K562 (cell line): ENCODE measurements around the gene RCOR2. TPM values are rescaled to one million over a fixed set of nuclear protein-coding genes. Genes with fewer than 3 reads are reported as not detected.

Experiments
- ATAC-seq: fragments of 200-7000 bp; cut with Tn5 transposase; 3 replicates; pipeline ENCODE4 v1.9.1; 2020; ENCODE audit warnings: moderate library complexity
- BruUV-seq: library from RNA; stranded (reverse); fragments of 400-500 nt; replicated peaks from 2 replicates; lab custom pipeline; 2021; lab: Mats Ljungman, UMichigan
- CTCF ChIA-PET: fragments of 300-600 bp; formaldehyde crosslinking; extraction: SDS; loops from one replicate; lab custom pipeline; 2021; ENCODE audit warnings: low intra/inter-chr PET ratio; lab: Yijun Ruan, JAX
- POLR2A ChIA-PET: fragments of 300-600, 350-650 bp; sonication (Branson Sonifier 250); formaldehyde crosslinking; extraction: SDS; loops from one replicate; lab custom pipeline; 2021; ENCODE audit warnings: antibody characterized with exemption, inconsistent platforms; lab: Yijun Ruan, JAX
- DNase-seq, 4 experiments: peaks; one replicate each; pipeline versions ENCODE4 v3.0.0 to v3.0.0-alpha.2; 2011 to 2018; ENCODE audit warnings: low spot score in 3 of 4, mixed read lengths in 3 of 4; ENCODE audit errors: extremely low read depth in 1 of 4
- FAIRE-seq: peaks from 2 replicates; lab custom pipeline; 2011; peaks lifted over from hg19 to GRCh38; lab: Jason Lieb, UNC
- H2AFZ ChIP-seq: 2 replicates; pipeline ENCODE4 v1.6.0; 2011; ENCODE audit warnings: low read depth, low read length, control low read depth, inconsistent platforms
- H3K27ac ChIP-seq: fragments of 200-600 bp; 3 replicates; pipeline ENCODE4 v1.8.0; 2011; ENCODE audit warnings: low read depth, mild to moderate bottlenecking, control low read depth, inconsistent platforms, low read length, moderate library complexity, mixed read lengths; ENCODE audit errors: extremely low read depth
- H3K27me3 ChIP-seq, 2 experiments: fragments of 300-600 bp in 1 of 2; 2 replicates in 1 of 2; 3 replicates in 1 of 2; pipeline versions ENCODE4 v1.6.0 to v1.8.0; 2011; ENCODE audit warnings: inconsistent platforms in 2 of 2, low read length in 2 of 2, mild to moderate bottlenecking in 1 of 2, mixed read lengths in 1 of 2, moderate library complexity in 1 of 2; ENCODE audit not compliant: control insufficient read depth in 2 of 2, insufficient read depth in 2 of 2
- H3K36me3 ChIP-seq: fragments of 300-600 bp; 3 replicates; pipeline ENCODE4 v1.8.0; 2011; ENCODE audit warnings: mild to moderate bottlenecking, low read length, inconsistent platforms; ENCODE audit not compliant: control insufficient read depth, insufficient read depth
- H3K4me1 ChIP-seq, 2 experiments: fragments of 200-600 bp in 1 of 2; replicated peaks in 1 of 2; 2 replicates in 1 of 2; 3 replicates in 1 of 2; pipeline versions ENCODE4 v1.5.1 to v1.8.0; 2011; ENCODE audit warnings: inconsistent platforms in 2 of 2, low read length in 2 of 2, mild to moderate bottlenecking in 1 of 2, mixed read lengths in 1 of 2, moderate library complexity in 1 of 2; ENCODE audit not compliant: control insufficient read depth in 2 of 2, insufficient read depth in 2 of 2
- H3K4me2 ChIP-seq: 2 replicates; pipeline ENCODE4 v1.6.1; 2011; ENCODE audit warnings: low read length, control low read depth, inconsistent platforms, mixed read lengths; ENCODE audit not compliant: insufficient read depth
- H3K4me3 ChIP-seq: fragments of 200-600 bp; sonication (generic), shearing (Covaris generic); 2 replicates; pipeline ENCODE4 v1.5.1; 2016; ENCODE audit warnings: control low read depth, inconsistent platforms
- H3K79me2 ChIP-seq: fragments of 200-600 bp; 3 replicates; pipeline ENCODE4 v1.8.0; 2011; ENCODE audit warnings: low read length, inconsistent platforms; ENCODE audit not compliant: control insufficient read depth, insufficient read depth
- H3K9ac ChIP-seq, 2 experiments: 2 replicates each; pipeline versions ENCODE4 v1.6.0 to v1.6.1; 2011; ENCODE audit warnings: low read depth in 2 of 2, low read length in 2 of 2, control low read depth in 1 of 2, inconsistent platforms in 1 of 2, mild to moderate bottlenecking in 1 of 2, mixed read lengths in 1 of 2; ENCODE audit not compliant: insufficient read depth in 1 of 2
- H3K9me1 ChIP-seq: one replicate; pipeline ENCODE4 v1.6.0; 2011; ENCODE audit warnings: inconsistent platforms, mild to moderate bottlenecking, low read length, moderate library complexity; ENCODE audit not compliant: control insufficient read depth, insufficient read depth
- H3K9me3 ChIP-seq: replicated peaks from 2 replicates; pipeline ENCODE4 v1.5.1; 2011; ENCODE audit warnings: low read depth, low read length, inconsistent platforms; ENCODE audit not compliant: control insufficient read depth, insufficient read depth
- H4K20me1 ChIP-seq: replicated peaks from 2 replicates; pipeline ENCODE4 v1.6.1; 2011; ENCODE audit warnings: low read length, inconsistent platforms, mixed read lengths; ENCODE audit not compliant: control insufficient read depth, insufficient read depth
- CAMTA2 ChIP-seq: fragments of 250-450 bp; sonication (Bioruptor Pico); conservative IDR thresholded peaks from 2 replicates; pipeline ENCODE4 v1.5.1; 2022
- CCNT2 ChIP-seq: IDR thresholded peaks from 2 replicates; pipeline ENCODE4 v1.6.1; 2011; ENCODE audit warnings: borderline replicate concordance, low read depth, mild to moderate bottlenecking, moderate library complexity, mixed read lengths, low read length; ENCODE audit not compliant: insufficient read length; ENCODE audit errors: extremely low read depth
- CXXC5 ChIP-seq: fragments of 250-450 bp; sonication (Bioruptor Pico); IDR thresholded peaks from 2 replicates; pipeline ENCODE4 v1.8.0; 2022; ENCODE audit warnings: inconsistent platforms, mild to moderate bottlenecking, moderate library complexity
- E2F3 ChIP-seq: fragments of 250-450 bp; sonication (Bioruptor Pico); IDR thresholded peaks from 2 replicates; pipeline ENCODE4 v1.4.0; 2020; ENCODE audit warnings: mild to moderate bottlenecking
- GABPB2 ChIP-seq: fragments of 250-450 bp; sonication (Bioruptor Pico); conservative IDR thresholded peaks from 2 replicates; pipeline ENCODE4 v1.5.1; 2021; ENCODE audit warnings: mild to moderate bottlenecking
- KLF6 ChIP-seq: fragments of 250-450 bp; sonication (Bioruptor Pico); IDR thresholded peaks from 2 replicates; pipeline ENCODE4 v1.4.0; 2020; ENCODE audit warnings: mild to moderate bottlenecking, moderate library complexity, borderline replicate concordance
- PRMT5 ChIP-seq: sonication (generic); formaldehyde crosslinking; IDR thresholded peaks from 2 replicates; pipeline ENCODE4 v1.5.0; 2020; ENCODE audit warnings: missing genetic modification reagents
- TAF9B ChIP-seq: fragments of 450-650 bp; IDR thresholded peaks from 2 replicates; pipeline ENCODE4 v1.6.1; 2018; ENCODE audit warnings: mild to moderate bottlenecking; ENCODE audit not compliant: partially characterized antibody
- U2AF1 ChIP-seq: fragments of 200-400 bp; formaldehyde crosslinking; optimal IDR thresholded peaks from 2 replicates; pipeline ENCODE3; 2017; ENCODE audit warnings: mild to moderate bottlenecking, low read depth, low read length, moderate library complexity
- ZNF133 ChIP-seq: fragments of 250-450 bp; sonication (Bioruptor Pico); IDR thresholded peaks from 2 replicates; pipeline ENCODE4 v1.4.0; 2020; ENCODE audit warnings: mild to moderate bottlenecking
- ZNF263 ChIP-seq: sonication (generic); formaldehyde crosslinking; IDR thresholded peaks from 2 replicates; pipeline ENCODE4 v1.8.0; 2022; ENCODE audit warnings: mild to moderate bottlenecking, missing genetic modification reagents, borderline replicate concordance
- ZNF507 ChIP-seq: conservative IDR thresholded peaks from 2 replicates; pipeline ENCODE4 v1.6.1; 2017; ENCODE audit warnings: missing genetic modification characterization, missing compliant biosample characterization
- WGBS: fragments of 100-300 bp; shearing (Covaris generic); methylation state at CpG from one replicate; pipeline ENCODE4 v1.1.6; 2016; ENCODE audit warnings: low coverage, mixed read lengths; ENCODE audit not compliant: insufficient coverage; ENCODE audit errors: missing lambda C conversion rate; 5-methylcytosine and 5-hydroxymethylcytosine counted together
- in situ Hi-C: fragments of 300-500 bp; cut with MboI; formaldehyde crosslinking; loops from 4 replicates; pipeline ENCODE4 v1.15.0; 2018; ENCODE audit warnings: inconsistent platforms, mixed read lengths
- intact Hi-C: fragments of 100-400 bp; cut with micrococcal nuclease; formaldehyde crosslinking; loops from 2 replicates; pipeline ENCODE4 v1.14.2; 2022
- polyA plus RNA-seq, 8 experiments: library from polyadenylated mRNA; depleted of rRNA in 4 of 8; stranded (reverse) in 5 of 8; unstranded in 3 of 8; fragments of >200 nt; fragmentation: Nextera tagmentation in 2 of 8; fragmentation: Illumina TruSeq in 1 of 8; extraction: Ambion mirVana in 2 of 8; extraction: Trizol in 1 of 8; gene quantifications; 2 replicates each; pipeline versions ENCODE4 v1.2.1 to v1.2.3, GENCODE V29; 2011 to 2014; ENCODE audit warnings: inconsistent platforms in 1 of 8, missing spikeins in 1 of 8
- total RNA-seq, 7 experiments: library from RNA; depleted of rRNA in 6 of 7; stranded (reverse); fragments of >200 nt in 6 of 7; fragmentation: Illumina TruSeq in 2 of 7; extraction: Trizol in 2 of 7; gene quantifications; 2 replicates each; pipeline versions ENCODE4 v1.2.1 to v1.2.3, GENCODE V29; 2011 to 2021; ENCODE audit warnings: low replicate concordance in 1 of 7
- TF ChIP-seq, protein P1 (sequence below): fragments of 250-450 bp; sonication (Bioruptor Pico); IDR thresholded peaks from 2 replicates; pipeline ENCODE4 v1.4.0; 2020; ENCODE audit warnings: mild to moderate bottlenecking, moderate library complexity, borderline replicate concordance
- TF ChIP-seq, protein P2 (sequence below): fragments of 450-650 bp; formaldehyde crosslinking; conservative IDR thresholded peaks from 2 replicates; pipeline ENCODE4 v1.4.0; 2022; ENCODE audit warnings: mild to moderate bottlenecking, missing genetic modification characterization
- TF ChIP-seq, protein P3 (sequence below): fragments of 250-450 bp; sonication (Bioruptor Pico); IDR thresholded peaks from 2 replicates; pipeline ENCODE4 v1.8.0; 2022; ENCODE audit warnings: inconsistent platforms
- TF ChIP-seq, protein P4 (sequence below): fragments of 250-450 bp; sonication (Bioruptor Pico); IDR thresholded peaks from 2 replicates; pipeline ENCODE4 v1.8.0; 2022; ENCODE audit warnings: moderate library complexity, mild to moderate bottlenecking, inconsistent platforms

The RCOR2 gene
- total and polyA plus RNA-seq, 9 of the 15 experiments (the other 6 are each of a cell fraction or from before 2014, with no cell fraction given), result 0.04 to 6.5 (median 2.5) TPM; not detected in 1

DNA sequence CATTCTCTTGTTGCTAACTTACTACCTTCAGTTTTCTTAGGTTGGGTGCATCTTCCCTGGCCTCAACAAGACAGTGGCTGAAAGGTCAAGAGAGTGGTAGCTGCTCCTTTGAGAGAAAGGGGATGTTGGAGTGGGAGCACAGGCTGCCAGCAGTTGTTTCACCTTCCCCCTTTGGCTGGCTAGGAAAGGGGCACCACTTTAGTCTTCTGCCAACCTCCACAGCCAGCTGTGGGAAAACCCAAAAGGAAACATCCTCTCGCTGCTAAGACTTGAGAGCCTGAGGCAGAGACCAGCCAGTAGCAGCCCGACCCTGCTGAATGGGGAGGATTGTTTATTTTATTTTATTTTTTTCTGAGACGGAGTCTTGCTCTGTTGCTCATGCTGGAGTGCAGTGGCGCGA, 43.7 kb downstream of the RCOR2 start:
- Histone ChIP-seq H3K4me3 (no peak overlapping the region), H3K36me3 (peaks cover 31% of the 10 kb centered on the region; the same call in 2 of the 3 replicates), H3K9ac (peak overlapping the region in 1 of 2 experiments; percentile 31; a peak in 1 of 4 replicates), H3K4me2 (no peak overlapping the region), H2AFZ (no peak overlapping the region), H3K79me2 (peaks cover 79% of the 10 kb centered on the region), H3K27ac (0 out of 3 replicates have a peak overlapping the region, but pooled peaks have one; percentile 29), H4K20me1 (peaks cover 7% of the 10 kb centered on the region; the same call in 1 of the 2 replicates), H3K4me1 (peaks cover 35 to 39% of the 10 kb centered on the region in 2 experiments), H3K27me3 (no peaks in the 10 kb centered on the region), H3K9me1 (no peaks in the 10 kb centered on the region), H3K9me3 (no peaks in the 10 kb centered on the region)
- no peak for DNase-seq
- intact Hi-C loops (no loop called here), in situ Hi-C loops (no loop called here)
- ChIA-PET CTCF (no interaction called here), POLR2A (interaction anchor here (0.6 to 1.8 kb wide), 8 partner anchors 11 to 197 kb away, joined by 3 to 8 read pairs (median 4); no protein-coding TSS in a partner anchor)
- no peak for ATAC-seq
- 88% methylated on average over 5 of the region's 5 CpGs for WGBS
- BruUV-seq, result no TSS peak
- FAIRE-seq, result no peak
- TF ChIP-seq, protein P1, sequence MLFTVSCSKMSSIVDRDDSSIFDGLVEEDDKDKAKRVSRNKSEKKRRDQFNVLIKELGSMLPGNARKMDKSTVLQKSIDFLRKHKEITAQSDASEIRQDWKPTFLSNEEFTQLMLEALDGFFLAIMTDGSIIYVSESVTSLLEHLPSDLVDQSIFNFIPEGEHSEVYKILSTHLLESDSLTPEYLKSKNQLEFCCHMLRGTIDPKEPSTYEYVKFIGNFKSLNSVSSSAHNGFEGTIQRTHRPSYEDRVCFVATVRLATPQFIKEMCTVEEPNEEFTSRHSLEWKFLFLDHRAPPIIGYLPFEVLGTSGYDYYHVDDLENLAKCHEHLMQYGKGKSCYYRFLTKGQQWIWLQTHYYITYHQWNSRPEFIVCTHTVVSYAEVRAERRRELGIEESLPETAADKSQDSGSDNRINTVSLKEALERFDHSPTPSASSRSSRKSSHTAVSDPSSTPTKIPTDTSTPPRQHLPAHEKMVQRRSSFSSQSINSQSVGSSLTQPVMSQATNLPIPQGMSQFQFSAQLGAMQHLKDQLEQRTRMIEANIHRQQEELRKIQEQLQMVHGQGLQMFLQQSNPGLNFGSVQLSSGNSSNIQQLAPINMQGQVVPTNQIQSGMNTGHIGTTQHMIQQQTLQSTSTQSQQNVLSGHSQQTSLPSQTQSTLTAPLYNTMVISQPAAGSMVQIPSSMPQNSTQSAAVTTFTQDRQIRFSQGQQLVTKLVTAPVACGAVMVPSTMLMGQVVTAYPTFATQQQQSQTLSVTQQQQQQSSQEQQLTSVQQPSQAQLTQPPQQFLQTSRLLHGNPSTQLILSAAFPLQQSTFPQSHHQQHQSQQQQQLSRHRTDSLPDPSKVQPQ (CRISPR knock-in tag), result no peak
- TF ChIP-seq TAF9B, result no peak
- no peak for TF ChIP-seq ZNF263 (CRISPR knock-in tag)
- no peak for TF ChIP-seq ZNF507 (tag)
- TF ChIP-seq E2F3 (CRISPR knock-in tag), result no peak
- TF ChIP-seq, protein P2, sequence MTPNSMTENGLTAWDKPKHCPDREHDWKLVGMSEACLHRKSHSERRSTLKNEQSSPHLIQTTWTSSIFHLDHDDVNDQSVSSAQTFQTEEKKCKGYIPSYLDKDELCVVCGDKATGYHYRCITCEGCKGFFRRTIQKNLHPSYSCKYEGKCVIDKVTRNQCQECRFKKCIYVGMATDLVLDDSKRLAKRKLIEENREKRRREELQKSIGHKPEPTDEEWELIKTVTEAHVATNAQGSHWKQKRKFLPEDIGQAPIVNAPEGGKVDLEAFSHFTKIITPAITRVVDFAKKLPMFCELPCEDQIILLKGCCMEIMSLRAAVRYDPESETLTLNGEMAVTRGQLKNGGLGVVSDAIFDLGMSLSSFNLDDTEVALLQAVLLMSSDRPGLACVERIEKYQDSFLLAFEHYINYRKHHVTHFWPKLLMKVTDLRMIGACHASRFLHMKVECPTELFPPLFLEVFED (CRISPR knock-in tag), result no peak
- no peak for TF ChIP-seq U2AF1
- no peak for TF ChIP-seq CXXC5 (CRISPR knock-in tag)
- no peak for TF ChIP-seq CAMTA2 (CRISPR knock-in tag)
- no peak for TF ChIP-seq CCNT2
- TF ChIP-seq, protein P3, sequence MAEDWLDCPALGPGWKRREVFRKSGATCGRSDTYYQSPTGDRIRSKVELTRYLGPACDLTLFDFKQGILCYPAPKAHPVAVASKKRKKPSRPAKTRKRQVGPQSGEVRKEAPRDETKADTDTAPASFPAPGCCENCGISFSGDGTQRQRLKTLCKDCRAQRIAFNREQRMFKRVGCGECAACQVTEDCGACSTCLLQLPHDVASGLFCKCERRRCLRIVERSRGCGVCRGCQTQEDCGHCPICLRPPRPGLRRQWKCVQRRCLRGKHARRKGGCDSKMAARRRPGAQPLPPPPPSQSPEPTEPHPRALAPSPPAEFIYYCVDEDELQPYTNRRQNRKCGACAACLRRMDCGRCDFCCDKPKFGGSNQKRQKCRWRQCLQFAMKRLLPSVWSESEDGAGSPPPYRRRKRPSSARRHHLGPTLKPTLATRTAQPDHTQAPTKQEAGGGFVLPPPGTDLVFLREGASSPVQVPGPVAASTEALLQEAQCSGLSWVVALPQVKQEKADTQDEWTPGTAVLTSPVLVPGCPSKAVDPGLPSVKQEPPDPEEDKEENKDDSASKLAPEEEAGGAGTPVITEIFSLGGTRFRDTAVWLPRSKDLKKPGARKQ (CRISPR knock-in tag), result no peak
- TF ChIP-seq ZNF133 (CRISPR knock-in tag), result no peak
- TF ChIP-seq KLF6 (CRISPR knock-in tag), result no peak
- no peak for TF ChIP-seq PRMT5 (CRISPR knock-in tag)
- TF ChIP-seq GABPB2 (CRISPR knock-in tag), result no peak
- TF ChIP-seq, protein P4, sequence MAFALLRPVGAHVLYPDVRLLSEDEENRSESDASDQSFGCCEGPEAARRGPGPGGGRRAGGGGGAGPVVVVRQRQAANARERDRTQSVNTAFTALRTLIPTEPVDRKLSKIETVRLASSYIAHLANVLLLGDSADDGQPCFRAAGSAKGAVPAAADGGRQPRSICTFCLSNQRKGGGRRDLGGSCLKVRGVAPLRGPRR, result no peak
